Hematopoietic multipotent progenitor cell (in vitro differentiated cells): Measurements from ENCODE around the gene PIPOX. TPM values are rescaled to one million over a fixed set of nuclear protein-coding genes. Genes with fewer than 3 reads are reported as not detected.

Experiments used
- DNase-seq, 3 donors: peaks; one replicate each; pipeline ENCODE4 v3.0.0-alpha.2; 2011 to 2015; ENCODE audit warnings: low read depth in 2 of 3, low spot score in 2 of 3
- total RNA-seq: library from RNA; depleted of rRNA; stranded (reverse); fragments of >200 nt; gene quantifications from one replicate; pipeline ENCODE4 v1.2.3, GENCODE V29; 2012

The PIPOX gene
- total RNA-seq, 1 donor: 9.7 TPM

- DNase-seq: no peak
Measured at GRCh38 chr17:29093090-29093871, 50.3 kb downstream of the PIPOX start.

GRCh38 chr17:29094101-29094708 lies 51.3 kb downstream of the PIPOX start:
- DNase-seq: no peak

- DNase-seq: no peak
Measured at GRCh38 chr17:29095439-29095838, 52.5 kb downstream of the PIPOX start.

GRCh38 chr17:29096094-29096493 lies 53.2 kb downstream of the PIPOX start:
- no peak for DNase-seq

- DNase-seq: no peak
Measured at GRCh38 chr17:29099527-29099926, 56.6 kb downstream of the PIPOX start.

- no peak for DNase-seq
Measured at GRCh38 chr17:29100296-29100695, 57.4 kb downstream of the PIPOX start.

- DNase-seq: no peak
Measured at GRCh38 chr17:29102046-29102445, 59.1 kb downstream of the PIPOX start.

GRCh38 chr17:29102741-29103181 lies 59.8 kb downstream of the PIPOX start:
- DNase-seq: no peak

- no peak for DNase-seq
Measured at GRCh38 chr17:29103341-29103740, 60.4 kb downstream of the PIPOX start.

Other genes with a start within 250 kb of the PIPOX start
- 19.1 TPM for gene FAM222B, start 200.4 kb upstream of the PIPOX start, total RNA-seq
- gene ERAL1, start 188.1 kb upstream of the PIPOX start, total RNA-seq: 47.4 TPM
- gene FLOT2, start 145.4 kb upstream of the PIPOX start, total RNA-seq: 61.7 TPM
- 30.7 TPM for gene DHRS13, start 140.1 kb upstream of the PIPOX start, total RNA-seq
- gene PHF12, start 91.6 kb upstream of the PIPOX start, total RNA-seq: 87.8 TPM
- under 0.01 TPM for gene SEZ6, start 37.1 kb upstream of the PIPOX start, total RNA-seq
- gene MYO18A, start 137.3 kb downstream of the PIPOX start, total RNA-seq: 370 TPM
- gene CRYBA1, start 203.7 kb downstream of the PIPOX start, total RNA-seq: not detected